CD4-positive, alpha-beta T cell treated with Interleukin-4 for 1 hour (primary cell): ENCODE data around the gene ASF1B.
A peak's percentile ranks its signal among the peaks of the same experiment; 100 is the strongest.

Experiments used
- DNase-seq, 2 donors: peaks; one replicate each; pipeline ENCODE4 v3.0.0-alpha.2; 2020 to 2022

The ASF1B gene

GRCh38 chr19:14106840-14107239 is 29.5 kb downstream of the ASF1B start:
- DNase-seq = no peak

- no peak for DNase-seq
Measured at GRCh38 chr19:14105680-14106079, 30.7 kb downstream of the ASF1B start.

GRCh38 chr19:14103310-14103709 is 33.1 kb downstream of the ASF1B start:
- no peak for DNase-seq

GRCh38 chr19:14102756-14103155 is 33.6 kb downstream of the ASF1B start:
- no peak for DNase-seq

GRCh38 chr19:14102102-14102696 is 34.2 kb downstream of the ASF1B start:
- DNase-seq = no peak

GRCh38 chr19:14101003-14101545 is 35.3 kb downstream of the ASF1B start:
- DNase-seq = no peak

GRCh38 chr19:14097532-14098151 is 38.7 kb downstream of the ASF1B start:
- DNase-seq = no peak

- DNase-seq = no peak
Measured at GRCh38 chr19:14096272-14096992, 40.0 kb downstream of the ASF1B start.

GRCh38 chr19:14094854-14095253 is 41.5 kb downstream of the ASF1B start:
- DNase-seq = no peak

- DNase-seq = no peak
Measured at GRCh38 chr19:14093117-14093823, 43.1 kb downstream of the ASF1B start.

GRCh38 chr19:14091813-14092462 is 44.5 kb downstream of the ASF1B start:
- DNase-seq = peak in 1 of 2 donors; percentile 47

GRCh38 chr19:14091081-14091812 is 45.1 kb downstream of the ASF1B start:
- peak; percentile 71 to 79 for DNase-seq

- DNase-seq = peak; percentile 88 to 90
Measured at GRCh38 chr19:14090509-14091080, 45.8 kb downstream of the ASF1B start, which contains the start of gene SAMD1. Gene SAMD1 (minus strand): TSS chr19:14090751.

GRCh38 chr19:14089662-14090508 is 46.5 kb downstream of the ASF1B start:
- DNase-seq = peak; percentile 27 to 41

- DNase-seq = peak; percentile 17 to 28
Measured at GRCh38 chr19:14089412-14089661, 47.1 kb downstream of the ASF1B start.

- no peak for DNase-seq
Measured at GRCh38 chr19:14088634-14089411, 47.6 kb downstream of the ASF1B start.

- DNase-seq = no peak
Measured at GRCh38 chr19:14086098-14086497, 50.3 kb downstream of the ASF1B start.

GRCh38 chr19:14085309-14085995 is 50.9 kb downstream of the ASF1B start, which contains the start of gene C19orf67:
Gene C19orf67 (minus strand): TSS chr19:14085783. CDS start chr19:14085627, 156 bp downstream.
- DNase-seq = no peak

- no peak for DNase-seq
Measured at GRCh38 chr19:14082675-14082960, 53.8 kb downstream of the ASF1B start.
